Fibroblast of pulmonary artery (primary cell): ENCODE results near the gene ACSF3.

Experiments
- DNase-seq: peaks from one replicate; pipeline ENCODE4 v3.0.0-alpha.2; 2010; ENCODE audit warnings: low read depth
- H3K4me3 ChIP-seq: replicated peaks from 2 replicates; pipeline ENCODE4 v1.5.1; 2011; ENCODE audit warnings: low read depth, mild to moderate bottlenecking, control low read depth, low read length, moderate library complexity
- TF ChIP-seq, protein P1 (sequence below): IDR thresholded peaks from 2 replicates; pipeline ENCODE4 v1.5.1; 2011; ENCODE audit warnings: mild to moderate bottlenecking, control low read depth, low read length, inconsistent platforms; ENCODE audit errors: missing control alignments

Gene ACSF3

DNA sequence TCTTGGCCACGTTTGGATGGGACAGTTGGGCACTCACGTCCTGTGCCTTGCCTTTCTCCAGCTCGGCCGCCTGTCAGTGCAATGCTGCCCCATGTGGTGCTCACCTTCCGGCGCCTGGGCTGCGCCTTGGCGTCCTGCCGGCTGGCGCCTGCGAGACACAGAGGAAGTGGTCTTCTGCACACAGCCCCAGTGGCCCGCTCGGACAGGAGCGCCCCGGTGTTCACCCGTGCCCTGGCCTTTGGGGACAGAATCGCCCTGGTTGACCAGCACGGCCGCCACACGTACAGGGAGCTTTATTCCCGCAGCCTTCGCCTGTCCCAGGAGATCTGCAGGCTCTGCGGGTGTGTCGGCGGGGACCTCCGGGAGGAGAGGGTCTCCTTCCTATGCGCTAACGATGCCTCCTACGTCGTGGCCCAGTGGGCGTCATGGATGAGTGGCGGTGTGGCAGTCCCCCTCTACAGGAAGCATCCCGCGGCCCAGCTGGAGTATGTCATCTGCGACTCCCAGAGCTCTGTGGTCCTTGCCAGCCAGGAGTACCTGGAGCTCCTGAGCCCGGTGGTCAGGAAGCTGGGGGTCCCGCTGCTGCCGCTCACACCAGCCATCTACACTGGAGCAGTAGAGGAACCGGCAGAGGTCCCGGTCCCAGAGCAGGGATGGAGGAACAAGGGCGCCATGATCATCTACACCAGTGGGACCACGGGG is 7.1 kb downstream of the ACSF3 start:
- H3K4me3 ChIP-seq, result no peak overlapping the region

DNA sequence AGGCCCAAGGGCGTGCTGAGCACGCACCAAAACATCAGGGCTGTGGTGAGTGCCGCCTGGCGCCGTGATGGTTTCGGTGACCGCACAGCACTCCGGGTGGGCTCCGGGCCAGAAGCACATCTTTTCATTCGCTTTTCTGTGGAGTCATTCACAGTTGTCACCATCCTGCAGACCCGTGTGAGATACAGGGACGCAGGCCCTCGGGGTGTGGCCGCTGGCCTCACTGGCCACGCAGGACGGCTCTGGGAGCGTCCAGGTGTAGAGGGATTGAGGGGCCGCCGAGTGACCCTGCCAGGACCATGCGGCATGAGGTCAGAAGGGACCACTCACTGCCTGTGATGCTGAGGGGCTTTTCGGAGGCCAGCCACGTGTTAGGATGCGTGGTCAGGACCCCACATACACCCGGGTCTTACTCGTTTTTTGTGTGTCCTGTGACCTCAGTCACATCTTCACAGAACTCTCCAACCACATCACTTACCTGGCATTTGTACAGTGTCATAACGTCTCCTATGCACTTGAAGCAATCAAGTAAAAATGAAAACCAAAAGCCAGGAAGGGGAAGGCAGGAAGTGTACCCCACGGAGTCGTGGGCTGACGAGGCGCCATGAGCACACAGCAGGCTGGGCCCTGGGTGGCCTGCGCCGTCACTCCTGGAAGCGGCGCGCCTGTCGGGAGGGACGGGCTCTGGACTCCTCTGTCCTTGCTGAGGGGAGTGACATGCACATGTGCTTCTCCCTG is 7.8 kb downstream of the ACSF3 start:
- DNase-seq, result no peak
- no peak overlapping the region for H3K4me3 ChIP-seq
- TF ChIP-seq, protein P1, sequence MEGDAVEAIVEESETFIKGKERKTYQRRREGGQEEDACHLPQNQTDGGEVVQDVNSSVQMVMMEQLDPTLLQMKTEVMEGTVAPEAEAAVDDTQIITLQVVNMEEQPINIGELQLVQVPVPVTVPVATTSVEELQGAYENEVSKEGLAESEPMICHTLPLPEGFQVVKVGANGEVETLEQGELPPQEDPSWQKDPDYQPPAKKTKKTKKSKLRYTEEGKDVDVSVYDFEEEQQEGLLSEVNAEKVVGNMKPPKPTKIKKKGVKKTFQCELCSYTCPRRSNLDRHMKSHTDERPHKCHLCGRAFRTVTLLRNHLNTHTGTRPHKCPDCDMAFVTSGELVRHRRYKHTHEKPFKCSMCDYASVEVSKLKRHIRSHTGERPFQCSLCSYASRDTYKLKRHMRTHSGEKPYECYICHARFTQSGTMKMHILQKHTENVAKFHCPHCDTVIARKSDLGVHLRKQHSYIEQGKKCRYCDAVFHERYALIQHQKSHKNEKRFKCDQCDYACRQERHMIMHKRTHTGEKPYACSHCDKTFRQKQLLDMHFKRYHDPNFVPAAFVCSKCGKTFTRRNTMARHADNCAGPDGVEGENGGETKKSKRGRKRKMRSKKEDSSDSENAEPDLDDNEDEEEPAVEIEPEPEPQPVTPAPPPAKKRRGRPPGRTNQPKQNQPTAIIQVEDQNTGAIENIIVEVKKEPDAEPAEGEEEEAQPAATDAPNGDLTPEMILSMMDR, result no peak

More for the DNA sequence above, 7.1 kb downstream of the ACSF3 start:
- TF ChIP-seq, protein P1, result no peak
- DNase-seq, result no peak

DNA sequence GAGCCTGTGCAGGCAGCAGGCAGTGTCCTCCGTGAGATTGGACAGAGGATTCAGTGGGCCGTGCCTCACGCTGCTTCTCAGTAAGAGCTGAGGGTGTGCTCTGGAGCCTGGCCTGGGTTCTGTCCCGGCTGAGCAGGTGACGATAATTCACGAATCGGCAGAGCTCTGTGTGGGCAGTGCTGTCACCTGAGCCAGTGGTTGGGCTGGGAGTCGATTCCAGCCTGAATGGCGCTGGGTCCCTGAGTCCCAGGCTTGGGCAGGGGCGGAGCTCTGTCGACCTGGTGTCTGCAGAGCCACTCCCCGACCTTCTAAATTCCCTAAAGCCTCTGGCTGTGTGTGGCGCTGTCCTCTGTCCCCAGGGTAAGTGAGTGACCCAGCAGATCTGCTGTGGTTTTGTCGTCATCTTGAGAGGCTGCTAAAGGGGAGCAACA is 8.4 kb downstream of the ACSF3 start:
- no peak overlapping the region for H3K4me3 ChIP-seq
- TF ChIP-seq, protein P1, result no peak

DNA sequence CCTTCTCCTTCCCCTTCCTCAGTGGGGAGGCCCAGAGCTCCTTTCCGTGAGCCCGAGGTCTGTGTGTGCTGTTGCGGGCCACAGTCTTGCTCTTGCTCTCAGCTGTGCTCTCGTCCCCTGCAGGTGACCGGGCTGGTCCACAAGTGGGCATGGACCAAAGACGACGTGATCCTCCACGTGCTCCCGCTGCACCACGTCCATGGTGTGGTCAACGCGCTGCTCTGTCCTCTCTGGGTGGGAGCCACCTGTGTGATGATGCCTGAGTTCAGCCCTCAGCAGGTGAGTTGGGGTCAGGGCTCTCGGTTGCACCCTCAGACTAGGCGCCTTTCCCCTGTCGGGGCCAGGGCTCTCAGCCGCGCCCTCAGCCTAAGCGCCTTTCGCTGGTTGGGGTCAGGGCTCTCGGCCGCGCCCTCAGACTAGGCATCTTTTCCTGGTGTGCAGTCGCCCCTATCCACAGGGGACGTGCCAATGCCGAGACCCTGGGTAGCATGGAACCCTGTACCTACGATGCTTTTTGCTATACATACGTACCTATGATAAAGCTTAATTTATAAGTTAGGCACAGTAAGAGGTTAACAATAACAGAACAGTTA is 8.9 kb downstream of the ACSF3 start:
- H3K4me3 ChIP-seq, result no peak overlapping the region
- DNase-seq, result no peak

More for the DNA sequence above, 8.4 kb downstream of the ACSF3 start:
- DNase-seq, result no peak

DNA sequence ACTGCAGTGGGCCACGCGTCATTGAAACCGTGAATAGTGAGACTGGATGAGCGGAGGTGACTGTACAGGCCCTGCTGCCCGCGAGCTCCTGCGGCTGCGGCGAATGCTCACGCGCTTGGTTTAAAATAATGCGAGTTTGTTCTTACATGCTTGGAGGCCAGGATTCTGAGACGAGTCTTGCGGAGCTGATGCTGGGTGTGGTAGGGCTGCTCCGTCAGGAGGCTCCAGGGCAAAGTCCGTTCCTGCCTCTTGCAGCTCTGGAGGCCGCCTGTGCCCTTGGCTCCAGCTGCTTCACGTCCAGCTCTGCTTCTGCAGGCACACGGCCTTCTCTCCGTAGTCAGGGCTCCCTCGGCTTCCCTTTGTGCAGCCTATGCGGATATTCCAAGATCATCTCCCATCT is 9.5 kb downstream of the ACSF3 start:
- H3K4me3 ChIP-seq, result no peak overlapping the region
- TF ChIP-seq, protein P1, result no peak
- DNase-seq, result no peak

More for the DNA sequence above, 8.9 kb downstream of the ACSF3 start:
- TF ChIP-seq, protein P1, result no peak

DNA sequence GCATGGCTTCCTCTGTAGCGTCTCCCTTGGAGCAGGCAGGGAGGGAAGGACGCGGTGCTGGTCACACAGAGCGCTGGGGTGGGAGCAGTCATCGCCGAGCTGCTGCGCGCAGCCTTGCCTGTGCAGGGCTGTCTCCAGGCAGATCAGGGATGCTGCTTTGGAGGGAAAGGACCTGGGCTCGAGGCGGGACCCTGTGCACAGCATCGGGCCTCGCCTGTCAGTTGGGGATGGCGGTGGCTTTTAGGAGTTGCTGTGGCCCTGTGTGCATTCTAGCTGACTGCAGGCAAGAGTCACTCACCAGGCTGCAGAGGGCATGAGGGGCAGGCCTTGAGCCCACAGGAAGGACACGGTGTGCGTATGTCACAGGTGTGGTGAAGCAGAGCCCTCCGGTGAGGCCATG is 10.1 kb downstream of the ACSF3 start:
- TF ChIP-seq, protein P1, result no peak
- no peak overlapping the region for H3K4me3 ChIP-seq
- no peak for DNase-seq
